ENCODE data around the gene FOXN3. TPM values are rescaled to one million over a fixed set of nuclear protein-coding genes. Genes with fewer than 3 reads are reported as not detected.

The FOXN3 gene
- total RNA-seq, 1 experiment from 2014 or later: 13.8 TPM

DNA sequence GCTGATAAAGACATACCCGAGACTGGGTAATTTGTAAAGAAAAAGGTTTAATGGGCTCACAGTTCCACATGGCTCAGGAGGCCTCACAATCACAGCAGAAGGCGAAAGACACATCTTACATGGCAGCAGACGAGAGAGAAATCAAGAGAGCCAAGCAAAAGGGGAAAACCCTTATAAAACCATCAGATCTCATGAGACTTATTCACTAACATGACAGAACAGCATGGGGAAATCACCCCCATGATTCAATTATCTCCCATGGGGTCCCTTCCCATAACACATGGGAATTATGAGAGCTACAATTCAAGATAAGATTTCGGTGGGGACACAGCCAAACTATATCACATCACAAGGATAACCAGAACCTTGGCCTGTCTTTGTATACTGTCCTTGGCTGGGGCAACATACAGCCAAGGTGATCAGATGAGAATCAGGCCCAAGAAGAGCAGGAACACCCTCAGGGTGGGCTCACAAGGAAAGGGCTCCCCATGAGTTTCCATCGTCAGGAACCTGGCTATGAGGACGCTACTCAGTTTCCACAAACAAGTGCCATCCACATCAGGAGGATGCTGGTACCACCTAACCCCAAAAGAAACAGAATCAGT lies 152.7 kb downstream of the FOXN3 start:
- Histone ChIP-seq H3K79me2 (ENCODE audit: low read length) (no peaks in the 10 kb centered on the region), H3K4me1 (ENCODE audit: low read length) (no peaks in the 10 kb centered on the region), H3K4me2 (ENCODE audit: low read depth, low read length, poor library complexity, severe bottlenecking) (no peak overlapping the region), H2AFZ (ENCODE audit: low read length) (no peak overlapping the region), H3K27ac (ENCODE audit: low read length) (no peak overlapping the region), H3K9me3 (ENCODE audit: low read length) (no peaks in the 10 kb centered on the region), H3K36me3 (ENCODE audit: insufficient read depth, low read length) (no peaks in the 10 kb centered on the region), H3K9me2 (replicated peaks; ENCODE audit: insufficient read depth, low read length) (no peaks in the 10 kb centered on the region), H3K4me3 (ENCODE audit: low read length) (no peak overlapping the region), H3K9ac (ENCODE audit: low read length) (no peak overlapping the region), H4K20me1 (ENCODE audit: insufficient read depth, low read depth, low read length) (peaks cover 8% of the 10 kb centered on the region; the same call in 1 of the 2 replicates), H3K27me3 (ENCODE audit: low read length) (no peaks in the 10 kb centered on the region)
- DNase-seq: no peak

DNA sequence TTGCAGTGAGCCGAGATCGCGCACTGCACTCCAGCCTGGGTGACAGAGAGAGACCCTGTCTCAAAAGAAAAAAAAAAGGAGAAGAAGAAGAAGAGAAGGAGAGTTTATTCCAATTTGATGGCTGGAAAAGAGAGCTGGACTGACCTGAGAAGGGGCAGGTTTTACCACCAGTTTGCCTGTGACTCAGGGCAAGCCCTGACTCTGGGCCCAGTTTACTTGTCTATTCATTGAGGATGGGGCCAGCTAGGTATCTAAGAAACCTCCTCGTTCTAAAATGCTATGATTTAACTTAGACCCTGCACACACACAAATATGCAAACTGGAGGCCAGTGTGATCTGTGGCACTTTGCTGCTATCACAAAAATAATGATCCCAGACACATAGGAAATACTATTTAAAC lies 155.0 kb downstream of the FOXN3 start:
- Histone ChIP-seq H3K9me2 (replicated peaks; ENCODE audit: insufficient read depth, low read length) (no peaks in the 10 kb centered on the region), H2AFZ (ENCODE audit: low read length) (no peak overlapping the region), H3K27ac (ENCODE audit: low read length) (no peak overlapping the region), H4K20me1 (ENCODE audit: insufficient read depth, low read depth, low read length) (0 out of 2 replicates have a peak, but pooled peaks cover 6% of the 10 kb centered on the region), H3K27me3 (ENCODE audit: low read length) (no peaks in the 10 kb centered on the region), H3K4me2 (ENCODE audit: low read depth, low read length, poor library complexity, severe bottlenecking) (no peak overlapping the region), H3K4me3 (ENCODE audit: low read length) (no peak overlapping the region), H3K9ac (ENCODE audit: low read length) (no peak overlapping the region), H3K79me2 (ENCODE audit: low read length) (no peaks in the 10 kb centered on the region), H3K36me3 (ENCODE audit: insufficient read depth, low read length) (no peaks in the 10 kb centered on the region), H3K9me3 (ENCODE audit: low read length) (no peaks in the 10 kb centered on the region), H3K4me1 (ENCODE audit: low read length) (no peaks in the 10 kb centered on the region)
- DNase-seq: no peak

DNA sequence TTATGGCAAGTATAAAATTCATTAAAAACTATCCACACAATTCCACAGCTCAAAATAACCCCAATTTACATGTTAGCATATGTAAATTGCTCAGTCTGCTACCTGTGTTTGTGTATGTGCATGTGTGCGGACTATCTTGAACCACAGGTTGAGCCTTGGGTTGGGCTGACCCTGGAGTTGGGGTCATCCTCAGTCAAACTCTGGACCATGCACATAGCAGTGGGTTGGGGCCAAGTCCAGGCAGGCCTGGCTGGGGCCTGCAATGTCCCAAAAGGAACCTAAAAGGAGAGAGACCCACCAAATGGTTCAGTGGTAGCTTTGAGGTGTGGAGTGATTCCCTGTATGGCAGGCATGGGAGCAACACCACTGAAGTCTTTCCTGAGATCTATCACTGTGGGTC lies 156.1 kb downstream of the FOXN3 start:
- no peaks in the 10 kb centered on the region for H3K36me3 ChIP-seq (ENCODE audit: insufficient read depth, low read length)
- H3K79me2 ChIP-seq (ENCODE audit: low read length): no peaks in the 10 kb centered on the region
- H3K4me2 ChIP-seq (ENCODE audit: low read depth, low read length, poor library complexity, severe bottlenecking): no peak overlapping the region
- H2AFZ ChIP-seq (ENCODE audit: low read length): no peak overlapping the region
- no peak overlapping the region for H3K4me3 ChIP-seq (ENCODE audit: low read length)
- H3K9me2 ChIP-seq (replicated peaks; ENCODE audit: insufficient read depth, low read length): no peaks in the 10 kb centered on the region
- H3K27ac ChIP-seq (ENCODE audit: low read length): no peak overlapping the region
- H3K9me3 ChIP-seq (ENCODE audit: low read length): no peaks in the 10 kb centered on the region
- H3K27me3 ChIP-seq (ENCODE audit: low read length): no peaks in the 10 kb centered on the region
- H3K4me1 ChIP-seq (ENCODE audit: low read length): no peaks in the 10 kb centered on the region
- H4K20me1 ChIP-seq (ENCODE audit: insufficient read depth, low read depth, low read length): 0 out of 2 replicates have a peak, but pooled peaks cover 6% of the 10 kb centered on the region
- no peak for DNase-seq
- H3K9ac ChIP-seq (ENCODE audit: low read length): no peak overlapping the region

DNA sequence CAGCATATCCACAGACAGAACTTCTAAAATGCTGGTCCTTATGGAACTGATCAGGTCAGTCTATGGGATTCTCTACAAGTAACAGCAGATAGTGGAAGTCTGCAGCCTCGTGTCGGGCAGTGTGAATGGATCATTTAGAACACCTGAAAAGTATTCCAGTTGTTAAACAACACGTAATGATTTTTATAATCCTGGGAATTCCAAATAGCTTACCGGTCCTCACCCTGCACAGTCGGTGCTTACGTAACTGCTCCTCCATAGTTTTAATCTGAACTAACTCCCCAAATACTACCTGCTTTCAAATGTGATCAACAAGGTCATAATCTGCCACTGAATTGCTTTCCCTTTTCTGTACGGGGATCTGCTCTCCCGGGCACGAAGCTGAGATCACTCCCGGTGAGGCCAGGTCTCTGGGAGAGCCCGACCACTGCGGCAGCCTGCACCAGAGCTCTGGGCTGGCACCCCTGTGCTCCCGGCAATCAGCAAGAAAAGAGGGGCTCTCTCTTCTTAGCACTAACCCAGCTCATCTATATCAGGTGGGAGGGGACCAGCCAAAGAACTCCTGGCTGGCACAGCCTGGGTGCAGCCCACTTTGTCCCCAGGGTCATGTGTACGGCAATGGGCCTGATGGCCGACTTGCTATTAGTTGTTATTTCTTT lies 157.0 kb downstream of the FOXN3 start:
- no peak overlapping the region for H2AFZ ChIP-seq (ENCODE audit: low read length)
- H3K9me2 ChIP-seq (replicated peaks; ENCODE audit: insufficient read depth, low read length): no peaks in the 10 kb centered on the region
- no peak overlapping the region for H3K4me2 ChIP-seq (ENCODE audit: low read depth, low read length, poor library complexity, severe bottlenecking)
- no peaks in the 10 kb centered on the region for H3K79me2 ChIP-seq (ENCODE audit: low read length)
- no peaks in the 10 kb centered on the region for H3K4me1 ChIP-seq (ENCODE audit: low read length)
- 0 out of 2 replicates have a peak, but pooled peaks cover 6% of the 10 kb centered on the region for H4K20me1 ChIP-seq (ENCODE audit: insufficient read depth, low read depth, low read length)
- H3K27ac ChIP-seq (ENCODE audit: low read length): no peak overlapping the region
- H3K9ac ChIP-seq (ENCODE audit: low read length): no peak overlapping the region
- no peak overlapping the region for H3K4me3 ChIP-seq (ENCODE audit: low read length)
- no peaks in the 10 kb centered on the region for H3K36me3 ChIP-seq (ENCODE audit: insufficient read depth, low read length)
- no peaks in the 10 kb centered on the region for H3K27me3 ChIP-seq (ENCODE audit: low read length)
- no peaks in the 10 kb centered on the region for H3K9me3 ChIP-seq (ENCODE audit: low read length)
- DNase-seq: no peak

DNA sequence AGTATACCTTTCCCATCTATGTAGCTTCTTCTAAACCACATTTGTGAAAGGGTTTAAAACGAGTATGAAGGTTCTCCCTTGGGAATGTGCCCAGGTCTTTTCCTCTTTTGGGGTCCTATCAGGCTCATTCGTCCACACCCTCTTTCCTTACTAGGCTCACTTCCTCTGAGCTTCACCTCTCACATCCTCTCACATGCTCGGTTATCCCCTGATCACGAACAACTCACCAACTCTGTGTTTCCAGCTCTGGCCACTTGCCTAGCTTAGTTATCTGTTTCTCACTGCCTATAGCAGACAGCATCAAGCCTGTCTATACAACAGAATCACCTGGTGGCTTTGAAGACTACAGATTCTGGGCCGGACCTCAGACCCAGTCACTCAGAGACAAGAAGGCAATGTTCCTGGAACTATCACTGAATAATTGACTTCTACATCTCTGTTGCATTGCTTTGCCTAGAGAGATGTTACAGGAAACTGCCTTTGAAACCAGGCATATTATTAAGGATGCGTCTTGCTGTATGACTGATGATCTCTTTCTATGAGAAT lies 158.2 kb downstream of the FOXN3 start:
- Histone ChIP-seq H3K79me2 (ENCODE audit: low read length) (no peaks in the 10 kb centered on the region), H3K4me1 (ENCODE audit: low read length) (no peaks in the 10 kb centered on the region), H3K4me2 (ENCODE audit: low read depth, low read length, poor library complexity, severe bottlenecking) (no peak overlapping the region), H3K36me3 (ENCODE audit: insufficient read depth, low read length) (no peaks in the 10 kb centered on the region), H3K9me2 (replicated peaks; ENCODE audit: insufficient read depth, low read length) (no peaks in the 10 kb centered on the region), H2AFZ (ENCODE audit: low read length) (no peak overlapping the region), H3K27me3 (ENCODE audit: low read length) (no peaks in the 10 kb centered on the region), H3K9ac (ENCODE audit: low read length) (no peak overlapping the region), H3K9me3 (ENCODE audit: low read length) (no peaks in the 10 kb centered on the region), H3K4me3 (ENCODE audit: low read length) (no peak overlapping the region), H3K27ac (ENCODE audit: low read length) (no peak overlapping the region), H4K20me1 (ENCODE audit: insufficient read depth, low read depth, low read length) (peaks cover 10% of the 10 kb centered on the region; the same call in 1 of the 2 replicates)
- no peak for DNase-seq

DNA sequence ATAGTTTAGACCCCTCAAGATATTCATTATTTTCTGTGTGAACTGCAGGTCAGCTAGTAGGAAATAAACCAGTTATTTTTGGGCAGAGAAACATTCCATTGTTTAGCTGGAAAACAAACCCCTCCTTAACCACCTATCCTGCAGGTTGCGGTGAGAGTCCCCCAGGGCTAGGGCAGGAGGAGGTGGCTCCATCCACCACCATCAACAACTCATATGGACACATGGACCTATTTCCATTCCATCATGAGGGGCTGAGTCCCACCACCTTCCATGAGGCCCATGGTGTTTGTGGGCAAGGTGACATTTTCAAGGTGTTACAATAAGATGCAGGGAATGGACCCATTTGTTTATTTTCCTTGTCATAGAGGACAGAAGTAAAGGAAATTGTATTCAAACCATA lies 160.1 kb downstream of the FOXN3 start:
- no peaks in the 10 kb centered on the region for H3K4me1 ChIP-seq (ENCODE audit: low read length)
- no peak overlapping the region for H3K27ac ChIP-seq (ENCODE audit: low read length)
- H2AFZ ChIP-seq (ENCODE audit: low read length): no peak overlapping the region
- H3K4me2 ChIP-seq (ENCODE audit: low read depth, low read length, poor library complexity, severe bottlenecking): no peak overlapping the region
- H3K9me3 ChIP-seq (ENCODE audit: low read length): no peaks in the 10 kb centered on the region
- no peak for DNase-seq
- H3K27me3 ChIP-seq (ENCODE audit: low read length): no peaks in the 10 kb centered on the region
- no peaks in the 10 kb centered on the region for H3K36me3 ChIP-seq (ENCODE audit: insufficient read depth, low read length)
- H3K9ac ChIP-seq (ENCODE audit: low read length): no peak overlapping the region
- H3K9me2 ChIP-seq (replicated peaks; ENCODE audit: insufficient read depth, low read length): no peaks in the 10 kb centered on the region
- H4K20me1 ChIP-seq (ENCODE audit: insufficient read depth, low read depth, low read length): peaks cover 10% of the 10 kb centered on the region; the same call in 1 of the 2 replicates
- H3K79me2 ChIP-seq (ENCODE audit: low read length): no peaks in the 10 kb centered on the region
- no peak overlapping the region for H3K4me3 ChIP-seq (ENCODE audit: low read length)

DNA sequence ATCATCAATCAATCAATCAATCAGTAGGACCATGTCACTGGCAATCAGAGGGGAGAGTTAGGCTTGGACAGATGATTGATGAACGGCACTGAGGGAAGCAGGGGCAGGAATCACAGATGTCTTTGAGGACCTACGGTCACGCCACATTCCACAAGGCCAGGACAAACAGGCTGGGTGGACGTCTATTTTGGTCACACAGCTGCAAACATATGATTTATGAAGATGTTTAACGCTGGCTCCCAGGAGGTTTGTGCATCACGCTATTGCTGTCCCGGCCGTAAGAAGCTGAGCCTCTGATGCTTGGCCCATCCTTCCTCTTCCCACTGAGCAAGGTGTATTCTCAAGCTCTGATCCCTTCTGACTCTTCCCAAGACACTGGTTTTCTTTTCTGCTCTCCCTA lies 160.8 kb downstream of the FOXN3 start:
- H3K36me3 ChIP-seq (ENCODE audit: insufficient read depth, low read length): no peaks in the 10 kb centered on the region
- no peaks in the 10 kb centered on the region for H3K79me2 ChIP-seq (ENCODE audit: low read length)
- no peaks in the 10 kb centered on the region for H3K9me2 ChIP-seq (replicated peaks; ENCODE audit: insufficient read depth, low read length)
- H4K20me1 ChIP-seq (ENCODE audit: insufficient read depth, low read depth, low read length): peaks cover 10% of the 10 kb centered on the region; the same call in 1 of the 2 replicates
- H3K4me1 ChIP-seq (ENCODE audit: low read length): no peaks in the 10 kb centered on the region
- no peaks in the 10 kb centered on the region for H3K9me3 ChIP-seq (ENCODE audit: low read length)
- no peak overlapping the region for H3K4me2 ChIP-seq (ENCODE audit: low read depth, low read length, poor library complexity, severe bottlenecking)
- H2AFZ ChIP-seq (ENCODE audit: low read length): no peak overlapping the region
- no peaks in the 10 kb centered on the region for H3K27me3 ChIP-seq (ENCODE audit: low read length)
- no peak overlapping the region for H3K4me3 ChIP-seq (ENCODE audit: low read length)
- H3K9ac ChIP-seq (ENCODE audit: low read length): no peak overlapping the region
- DNase-seq: no peak
- no peak overlapping the region for H3K27ac ChIP-seq (ENCODE audit: low read length)

DNA sequence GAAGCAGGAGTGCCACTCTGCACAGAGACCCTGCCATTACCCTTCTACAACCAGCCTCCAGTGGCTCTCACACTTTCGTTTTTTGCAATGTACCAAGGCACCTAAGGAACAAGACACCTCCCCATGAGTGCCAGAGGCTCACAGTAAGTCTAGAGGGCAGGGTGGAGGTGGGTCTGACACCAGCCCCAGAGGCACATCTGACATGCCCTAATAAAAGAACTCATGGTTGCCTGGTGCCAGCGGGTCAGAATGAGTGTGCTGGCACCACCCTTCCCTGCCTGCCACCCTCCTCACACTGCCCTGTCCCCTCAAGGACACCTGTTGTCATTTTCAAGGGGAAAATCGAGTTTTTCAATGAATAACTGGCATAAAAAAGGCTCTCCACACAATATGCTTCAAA lies 161.2 kb downstream of the FOXN3 start:
- Histone ChIP-seq H3K4me2 (ENCODE audit: low read depth, low read length, poor library complexity, severe bottlenecking) (no peak overlapping the region), H3K9me3 (ENCODE audit: low read length) (no peaks in the 10 kb centered on the region), H3K4me3 (ENCODE audit: low read length) (no peak overlapping the region), H3K27me3 (ENCODE audit: low read length) (no peaks in the 10 kb centered on the region), H3K36me3 (ENCODE audit: insufficient read depth, low read length) (no peaks in the 10 kb centered on the region), H2AFZ (ENCODE audit: low read length) (no peak overlapping the region), H3K9ac (ENCODE audit: low read length) (no peak overlapping the region), H3K4me1 (ENCODE audit: low read length) (no peaks in the 10 kb centered on the region), H3K9me2 (replicated peaks; ENCODE audit: insufficient read depth, low read length) (no peaks in the 10 kb centered on the region), H4K20me1 (ENCODE audit: insufficient read depth, low read depth, low read length) (peaks cover 10% of the 10 kb centered on the region; the same call in 1 of the 2 replicates), H3K79me2 (ENCODE audit: low read length) (no peaks in the 10 kb centered on the region), H3K27ac (ENCODE audit: low read length) (no peak overlapping the region)
- DNase-seq: no peak

Data from Karpas-422 (cell line).